OCI-LY1 (cell line): ENCODE data around the gene ARID5B.

Experiments used
- H2AFZ ChIP-seq: fragments of 200-600 bp; sonication (generic), shearing (Covaris generic); 2 replicates; pipeline ENCODE4 v1.6.0; 2014; ENCODE audit warnings: antibody characterized with exemption, mild to moderate bottlenecking, low read length
- H3F3A ChIP-seq: fragments of 200-600 bp; sonication (generic), shearing (Covaris generic); 2 replicates; pipeline ENCODE4 v1.6.0; 2014; ENCODE audit warnings: mild to moderate bottlenecking, antibody characterized with exemption, low read length, moderate library complexity; ENCODE audit not compliant: insufficient read depth
- H3K27ac ChIP-seq: fragments of 200-600 bp; sonication (generic); 2 replicates; pipeline ENCODE4 v1.5.1; 2014; ENCODE audit warnings: low read length, mixed run types, mild to moderate bottlenecking, low read depth; ENCODE audit not compliant: poor library complexity, severe bottlenecking
- H3K27me3 ChIP-seq: fragments of 200-600 bp; sonication (generic); 2 replicates; pipeline ENCODE4 v1.6.0; 2014; ENCODE audit warnings: antibody characterized with exemption, mild to moderate bottlenecking, low read length, moderate library complexity; ENCODE audit not compliant: insufficient read depth
- H3K36me3 ChIP-seq: fragments of 200-600 bp; sonication (generic); 2 replicates; pipeline ENCODE4 v1.6.1; 2014; ENCODE audit warnings: mild to moderate bottlenecking, antibody characterized with exemption, low read length, moderate library complexity, mixed read lengths; ENCODE audit not compliant: insufficient read depth
- H3K4me1 ChIP-seq: fragments of 200-600 bp; sonication (generic); 2 replicates; pipeline ENCODE4 v1.5.1; 2014; ENCODE audit warnings: mild to moderate bottlenecking, low read length, moderate library complexity; ENCODE audit not compliant: insufficient read depth, severe bottlenecking
- H3K4me2 ChIP-seq: fragments of 200-600 bp; sonication (generic), shearing (Covaris generic); 2 replicates; pipeline ENCODE4 v1.6.1; 2014; ENCODE audit warnings: low read length
- H3K4me3 ChIP-seq: fragments of 200-600 bp; sonication (generic); 2 replicates; pipeline ENCODE4 v1.5.1; 2014; ENCODE audit warnings: low read length, low read depth, mild to moderate bottlenecking, mixed read lengths; ENCODE audit not compliant: poor library complexity, severe bottlenecking
- H3K79me2 ChIP-seq: fragments of 200-600 bp; shearing (Covaris generic); 2 replicates; pipeline ENCODE4 v1.6.1; 2016; ENCODE audit warnings: mixed run types, low read length, mixed read lengths; ENCODE audit not compliant: insufficient read depth
- H3K9ac ChIP-seq: fragments of 200-600 bp; sonication (generic), shearing (Covaris generic); 2 replicates; pipeline ENCODE4 v1.6.1; 2014; ENCODE audit warnings: mild to moderate bottlenecking, low read length, mixed read lengths
- H3K9me2 ChIP-seq: fragments of 200-600 bp; sonication (generic), shearing (Covaris generic); 2 replicates; pipeline ENCODE4 v1.6.1; 2014; ENCODE audit warnings: low read depth, mild to moderate bottlenecking, low read length, mixed read lengths
- H3K9me3 ChIP-seq: fragments of 200-600 bp; shearing (Covaris generic); 2 replicates; pipeline ENCODE4 v1.6.1; 2014; ENCODE audit warnings: low read length, mixed read lengths
- H4K20me1 ChIP-seq: fragments of 200-600 bp; sonication (generic), shearing (Covaris generic); 2 replicates; pipeline ENCODE4 v1.6.0; 2016; ENCODE audit warnings: mild to moderate bottlenecking, low read length; ENCODE audit not compliant: insufficient read depth
- EZH2 ChIP-seq: fragments of 200-600 bp; sonication (generic), shearing (Covaris generic); IDR thresholded peaks from 2 replicates; pipeline ENCODE4 v1.8.0; 2017; ENCODE audit warnings: borderline replicate concordance, mixed run types, mild to moderate bottlenecking, antibody characterized with exemption, low read length, moderate library complexity, mixed read lengths
- TF ChIP-seq, protein P1 (sequence below): fragments of 200-600 bp; sonication (generic), shearing (Covaris generic); IDR thresholded peaks from 2 replicates; pipeline ENCODE4 v1.5.1; 2017; ENCODE audit warnings: mild to moderate bottlenecking, antibody characterized with exemption, low read length, moderate library complexity, mixed read lengths

ARID5B gene

GRCh38 chr10:62098278-62099121, 197.0 kb downstream of the ARID5B start:
- H3K4me2 ChIP-seq, result no peak overlapping the region
- H3K9me2 ChIP-seq, result no peaks in the 10 kb centered on the region
- H3K27ac ChIP-seq, result no peak overlapping the region
- no peaks in the 10 kb centered on the region for H4K20me1 ChIP-seq
- H2AFZ ChIP-seq, result no peak overlapping the region
- peaks cover 25% of the 10 kb centered on the region for H3K4me1 ChIP-seq
- peaks cover 15% of the 10 kb centered on the region for H3K36me3 ChIP-seq
- no peaks in the 10 kb centered on the region for H3K79me2 ChIP-seq
- H3F3A ChIP-seq, result no peaks in the 10 kb centered on the region
- no peak overlapping the region for H3K9ac ChIP-seq
- no peaks in the 10 kb centered on the region for H3K9me3 ChIP-seq
- no peaks in the 10 kb centered on the region for H3K27me3 ChIP-seq
- TF ChIP-seq EZH2, result no peak
- TF ChIP-seq, protein P1, sequence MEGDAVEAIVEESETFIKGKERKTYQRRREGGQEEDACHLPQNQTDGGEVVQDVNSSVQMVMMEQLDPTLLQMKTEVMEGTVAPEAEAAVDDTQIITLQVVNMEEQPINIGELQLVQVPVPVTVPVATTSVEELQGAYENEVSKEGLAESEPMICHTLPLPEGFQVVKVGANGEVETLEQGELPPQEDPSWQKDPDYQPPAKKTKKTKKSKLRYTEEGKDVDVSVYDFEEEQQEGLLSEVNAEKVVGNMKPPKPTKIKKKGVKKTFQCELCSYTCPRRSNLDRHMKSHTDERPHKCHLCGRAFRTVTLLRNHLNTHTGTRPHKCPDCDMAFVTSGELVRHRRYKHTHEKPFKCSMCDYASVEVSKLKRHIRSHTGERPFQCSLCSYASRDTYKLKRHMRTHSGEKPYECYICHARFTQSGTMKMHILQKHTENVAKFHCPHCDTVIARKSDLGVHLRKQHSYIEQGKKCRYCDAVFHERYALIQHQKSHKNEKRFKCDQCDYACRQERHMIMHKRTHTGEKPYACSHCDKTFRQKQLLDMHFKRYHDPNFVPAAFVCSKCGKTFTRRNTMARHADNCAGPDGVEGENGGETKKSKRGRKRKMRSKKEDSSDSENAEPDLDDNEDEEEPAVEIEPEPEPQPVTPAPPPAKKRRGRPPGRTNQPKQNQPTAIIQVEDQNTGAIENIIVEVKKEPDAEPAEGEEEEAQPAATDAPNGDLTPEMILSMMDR, result no peak
- H3K4me3 ChIP-seq, result no peak overlapping the region

DNA sequence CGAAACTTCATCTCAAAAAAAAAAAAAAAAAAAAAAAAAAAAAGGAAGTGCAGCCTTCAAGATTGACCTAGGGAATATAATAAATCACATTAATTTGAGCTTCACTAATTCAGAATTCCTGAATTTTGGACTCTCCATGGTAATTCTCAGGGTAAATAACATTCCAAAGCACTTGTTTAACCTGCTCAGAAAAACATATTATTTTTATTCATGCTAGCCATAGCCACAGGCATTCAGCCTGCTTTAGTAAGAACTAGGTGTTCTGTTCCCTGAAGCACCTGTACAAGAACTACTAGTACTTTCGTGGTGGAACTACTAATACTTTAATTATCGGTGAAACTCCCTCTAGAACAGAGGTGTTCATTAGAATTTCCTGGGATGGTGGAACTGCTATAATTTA, 197.8 kb downstream of the ARID5B start:
- H3K9me3 ChIP-seq, result no peaks in the 10 kb centered on the region
- no peak overlapping the region for H3K4me3 ChIP-seq
- H3K4me1 ChIP-seq, result peaks cover 33% of the 10 kb centered on the region
- no peaks in the 10 kb centered on the region for H3K79me2 ChIP-seq
- H3K27ac ChIP-seq, result no peak overlapping the region
- H3K4me2 ChIP-seq, result no peak overlapping the region
- no peak overlapping the region for H2AFZ ChIP-seq
- peaks cover 8% of the 10 kb centered on the region; the same call in 1 of the 2 replicates for H3K36me3 ChIP-seq
- no peaks in the 10 kb centered on the region for H3F3A ChIP-seq
- no peak overlapping the region for H3K9ac ChIP-seq
- H3K9me2 ChIP-seq, result no peaks in the 10 kb centered on the region
- no peak for TF ChIP-seq EZH2
- TF ChIP-seq, protein P1, result no peak
- no peaks in the 10 kb centered on the region for H4K20me1 ChIP-seq
- H3K27me3 ChIP-seq, result no peaks in the 10 kb centered on the region

- no peaks in the 10 kb centered on the region for H3K79me2 ChIP-seq
- H3K4me2 ChIP-seq, result no peak overlapping the region
- no peaks in the 10 kb centered on the region for H3K9me3 ChIP-seq
- no peak for TF ChIP-seq EZH2
- TF ChIP-seq, protein P1, result no peak
- H2AFZ ChIP-seq, result no peak overlapping the region
- no peaks in the 10 kb centered on the region for H3K36me3 ChIP-seq
- H3K27me3 ChIP-seq, result no peaks in the 10 kb centered on the region
- H3K4me1 ChIP-seq, result peaks cover 43% of the 10 kb centered on the region
- no peak overlapping the region for H3K4me3 ChIP-seq
- no peak overlapping the region for H3K9ac ChIP-seq
- no peaks in the 10 kb centered on the region for H4K20me1 ChIP-seq
- no peaks in the 10 kb centered on the region for H3F3A ChIP-seq
- H3K27ac ChIP-seq, result no peak overlapping the region
- no peaks in the 10 kb centered on the region for H3K9me2 ChIP-seq
These were observed 202.4 kb downstream of the ARID5B start for GRCh38 chr10:62103857-62104256.
